ENCODE data around the gene DGKG. TPM values are rescaled to one million over a fixed set of nuclear protein-coding genes. Genes with fewer than 3 reads are reported as not detected.

The DGKG gene
- total and polyA plus RNA-seq, 10 of the 15 experiments (the other 5 are each of a cell fraction or from before 2014, with no cell fraction given): 0.39 to 6.2 (median 4.7) TPM

GRCh38 chr3:186254676-186255650, 107.1 kb downstream of the DGKG start (continued):
- TF ChIP-seq ZNF592 (IDR thresholded peaks at IDR 0.05): no peak
- peak; percentile 61; the same call in 1 of the 2 replicates for TF ChIP-seq MTA3 (IDR thresholded peaks at IDR 0.05; ENCODE audit: borderline replicate concordance, low read length)
- TF ChIP-seq GATAD2B (conservative IDR thresholded peaks at IDR 0.05; ENCODE audit: low read depth): peak; percentile 83
- peak; percentile 65 for TF ChIP-seq MXI1 (IDR thresholded peaks at IDR 0.05; ENCODE audit: low read depth, low read length)
- no peak for TF ChIP-seq SKIL (IDR thresholded peaks at IDR 0.05; ENCODE audit: low read depth, poor library complexity, severe bottlenecking)
- TF ChIP-seq NRF1 (conservative IDR thresholded peaks at IDR 0.05; ENCODE audit: low read depth, low read length): no peak
